GM19351 (cell line): ENCODE results near the gene ZMYND10.

Source experiments
- ATAC-seq: cut with Tn5 transposase; IDR thresholded peaks from one replicate; pipeline ENCODE4 v1.9.1; 2021; ENCODE audit warnings: mild to moderate bottlenecking, moderate library complexity; ENCODE audit not compliant: unreplicated experiment

The ZMYND10 gene

DNA sequence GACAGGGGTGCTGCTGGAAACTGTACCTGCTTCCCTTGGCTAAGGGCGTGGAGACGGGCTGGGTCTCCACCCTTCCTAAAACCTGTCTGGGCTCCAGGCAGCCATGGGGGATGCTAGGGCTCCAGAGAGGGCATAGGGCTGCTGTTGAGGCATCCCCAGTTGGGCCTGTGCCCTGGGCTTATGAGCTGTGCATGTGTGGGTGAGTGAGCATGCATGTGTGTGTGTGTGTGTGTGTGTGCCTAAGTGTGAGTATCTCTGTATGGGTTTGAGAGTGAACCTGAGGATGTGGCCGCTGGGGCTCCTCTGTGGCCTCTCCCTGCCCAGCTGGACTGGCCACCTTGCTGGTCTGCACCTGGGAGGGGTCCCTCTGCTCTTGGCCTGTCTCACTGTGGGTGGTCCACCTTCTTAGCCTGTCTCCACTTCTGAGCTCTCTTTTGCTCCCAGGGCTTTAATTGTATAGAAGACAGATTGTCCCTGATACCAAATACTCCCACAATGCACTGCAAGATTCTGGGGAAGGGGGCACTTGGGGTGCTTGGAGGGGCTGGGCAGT, 25.7 kb upstream of the ZMYND10 start:
- no peak for ATAC-seq

DNA sequence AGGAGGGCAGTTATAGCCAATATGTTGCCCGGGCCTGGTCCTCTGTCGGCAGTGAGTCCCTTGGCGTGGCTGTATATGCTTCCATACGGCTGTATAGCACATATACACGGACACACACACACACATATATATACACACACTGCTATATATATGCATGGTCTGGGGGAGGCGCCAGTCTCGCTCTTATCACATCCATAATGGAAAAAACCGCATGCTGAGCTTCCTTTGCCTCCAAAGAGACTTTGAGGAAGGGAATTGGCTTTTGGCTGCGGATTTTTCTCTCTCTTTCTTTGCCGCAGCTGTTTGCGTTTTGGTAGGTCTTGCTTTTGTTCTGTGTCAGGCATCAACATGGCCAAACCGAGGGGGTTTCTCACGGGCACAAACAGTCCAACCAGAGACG, 25.1 kb upstream of the ZMYND10 start:
- no peak for ATAC-seq

DNA sequence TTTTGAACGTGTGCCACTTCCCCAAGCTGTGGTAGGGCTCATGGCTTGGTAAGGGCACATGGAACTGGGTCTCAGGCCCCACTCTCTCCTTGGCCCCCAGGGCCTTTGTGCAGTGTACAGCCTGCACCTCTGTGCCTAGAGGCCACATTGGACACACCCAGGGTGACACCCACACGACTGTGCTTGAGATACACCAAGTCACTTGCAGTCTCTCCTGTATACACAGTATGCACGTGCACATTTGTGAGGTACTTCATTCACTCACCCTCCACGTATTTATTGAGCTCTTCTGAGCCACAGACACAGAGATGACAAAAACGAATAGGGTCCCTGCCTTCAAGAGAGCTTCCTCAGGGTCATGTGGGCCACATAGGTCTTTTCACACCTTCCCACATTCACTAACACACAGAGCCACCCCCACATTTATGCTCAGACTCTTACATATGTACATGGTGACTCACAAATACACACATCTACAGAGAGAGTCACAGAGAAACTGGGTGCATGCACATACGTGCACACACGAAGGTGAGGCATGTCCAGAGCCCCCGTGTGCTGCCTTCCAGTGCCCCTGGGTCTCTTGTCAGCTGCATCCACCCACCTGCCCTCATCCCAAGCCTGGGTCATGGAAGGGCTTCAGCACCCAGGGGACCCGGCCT, 23.6 kb upstream of the ZMYND10 start:
- no peak for ATAC-seq

GRCh38 chr3:50365842-50366220, 20.3 kb upstream of the ZMYND10 start:
- ATAC-seq: no peak

GRCh38 chr3:50365080-50365841, 19.7 kb upstream of the ZMYND10 start:
- ATAC-seq: peak; percentile 96

DNA sequence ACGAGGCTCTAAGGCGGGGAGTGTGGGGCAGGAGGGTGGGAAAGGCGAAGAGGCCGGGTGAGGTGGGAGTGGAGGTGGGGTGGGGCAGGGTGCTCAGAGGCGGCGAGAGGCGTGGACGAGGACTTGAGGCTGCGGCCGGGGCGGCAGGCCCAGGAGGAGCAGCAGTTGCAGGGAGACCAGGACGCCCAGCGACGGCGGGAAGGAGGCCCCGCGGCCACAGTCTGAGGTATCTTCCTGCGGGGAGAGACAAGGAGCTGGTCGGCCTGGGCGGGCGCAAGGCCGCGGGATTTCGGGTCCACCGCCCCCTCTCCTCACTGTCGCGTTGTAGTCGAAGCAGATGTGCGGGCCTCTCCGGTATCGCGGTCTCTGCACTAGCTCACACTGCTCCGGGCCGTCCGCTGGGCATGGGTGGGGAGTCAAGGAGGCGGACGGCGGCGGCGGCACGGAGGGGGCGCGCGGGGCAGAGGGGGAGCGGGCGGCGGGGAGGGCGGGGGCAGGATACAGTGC, 19.1 kb upstream of the ZMYND10 start:
- ATAC-seq: no peak

- ATAC-seq: no peak
These were observed 14.2 kb upstream of the ZMYND10 start for GRCh38 chr3:50359760-50360110.

DNA sequence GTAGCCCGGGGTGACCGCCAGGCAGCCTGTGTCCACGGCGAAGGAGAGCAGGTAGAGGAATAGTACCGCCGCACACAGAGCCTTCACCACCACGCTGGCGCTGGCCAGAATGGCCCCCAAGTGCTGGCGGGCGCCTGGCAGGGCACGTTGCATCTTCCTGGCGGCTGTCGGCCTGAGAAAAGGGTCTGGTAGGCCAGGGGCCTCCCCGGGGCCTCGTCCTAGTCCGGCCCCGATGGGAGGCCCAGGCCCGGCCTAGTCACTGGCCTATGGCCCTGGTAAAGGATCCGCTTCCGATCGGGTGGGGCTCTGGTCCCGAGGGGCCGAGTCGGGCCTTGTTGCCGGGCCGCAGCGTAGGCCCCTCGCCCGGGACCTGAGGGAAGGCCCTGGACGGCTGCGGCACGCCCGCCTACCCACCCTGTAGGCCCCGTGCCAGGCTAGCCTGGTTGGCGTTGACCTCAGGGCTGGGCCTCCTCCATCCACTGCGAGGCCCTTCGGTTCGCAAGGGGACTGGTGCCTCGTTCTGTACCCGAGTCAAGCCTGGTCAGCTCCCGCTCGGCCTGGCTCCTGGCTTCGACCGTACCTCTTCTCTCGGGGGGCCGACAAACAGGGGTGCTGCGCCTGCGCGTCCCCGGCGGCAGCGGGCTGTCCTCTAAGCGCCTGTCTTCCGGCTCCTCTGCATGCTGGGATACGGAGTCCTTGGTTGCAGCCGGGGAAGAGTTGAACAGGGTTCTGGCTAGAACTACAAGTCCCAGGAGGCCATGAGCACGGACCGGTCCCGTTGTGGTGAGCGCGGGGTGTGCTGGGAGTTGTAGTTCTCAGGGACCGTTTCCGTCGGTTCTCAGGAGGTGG, 13.6 kb upstream of the ZMYND10 start, which contains the start of gene TMEM115:
TMEM115 (minus strand) TSS at position 611 of the 849 bp plus-strand sequence; CDS start at position 153, 458 bp downstream.
- ATAC-seq: peak; percentile 99

GRCh38 chr3:50358355-50358910, 12.9 kb upstream of the ZMYND10 start:
- ATAC-seq: no peak

GRCh38 chr3:50357481-50357880, 11.9 kb upstream of the ZMYND10 start:
- ATAC-seq: no peak

GRCh38 chr3:50356553-50356952, 11.0 kb upstream of the ZMYND10 start:
- ATAC-seq: no peak

GRCh38 chr3:50355829-50356552, 10.5 kb upstream of the ZMYND10 start:
- ATAC-seq: no peak

DNA sequence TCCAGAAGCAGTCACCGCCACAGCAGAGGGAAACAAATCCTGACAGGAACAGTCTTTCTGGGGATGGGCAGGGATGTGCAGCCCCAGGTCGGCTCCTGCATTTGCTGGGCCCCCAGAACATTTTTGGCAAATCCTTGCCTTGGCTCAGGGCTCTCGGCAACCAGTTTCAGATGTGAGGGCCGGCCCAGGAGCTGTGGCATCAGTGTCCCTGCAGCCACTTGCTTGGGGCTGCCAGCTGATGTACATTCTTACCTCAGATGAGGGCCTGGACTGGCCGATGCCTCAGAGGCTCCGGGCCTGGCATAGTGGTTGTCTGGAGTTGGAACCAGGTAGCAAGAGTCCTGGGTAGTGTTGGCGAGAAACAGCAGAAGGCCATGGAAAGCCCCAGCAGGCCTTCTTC, 9.3 kb upstream of the ZMYND10 start:
- ATAC-seq: no peak

DNA sequence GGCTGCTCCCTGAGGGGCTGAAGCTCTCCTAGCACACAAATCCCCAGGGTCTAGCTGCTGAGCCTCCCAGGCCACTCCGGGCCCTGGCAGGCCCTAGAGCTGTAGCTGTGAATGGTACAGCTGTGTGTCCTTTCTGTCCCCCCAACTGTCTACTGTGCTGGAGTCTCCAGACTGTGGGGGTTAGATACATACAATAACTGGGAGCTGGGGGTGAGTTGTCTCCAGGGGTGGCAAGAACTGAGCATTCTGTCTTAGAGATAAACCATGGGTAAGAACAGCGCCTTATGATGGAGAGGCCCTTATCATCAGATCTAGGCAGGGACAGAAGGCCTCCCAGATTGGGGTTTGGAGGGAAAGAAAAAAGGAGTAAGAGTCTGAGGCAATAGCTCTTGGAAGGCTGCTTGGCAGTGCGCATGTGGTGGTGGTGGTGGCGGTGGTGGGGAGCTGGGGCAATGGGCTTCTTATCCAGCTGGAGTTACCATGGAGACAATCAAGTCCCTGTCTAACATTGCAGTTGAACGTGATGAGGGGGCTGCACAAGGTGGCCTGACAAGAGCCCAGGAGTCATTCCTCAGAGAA, 8.7 kb upstream of the ZMYND10 start:
- no peak for ATAC-seq

DNA sequence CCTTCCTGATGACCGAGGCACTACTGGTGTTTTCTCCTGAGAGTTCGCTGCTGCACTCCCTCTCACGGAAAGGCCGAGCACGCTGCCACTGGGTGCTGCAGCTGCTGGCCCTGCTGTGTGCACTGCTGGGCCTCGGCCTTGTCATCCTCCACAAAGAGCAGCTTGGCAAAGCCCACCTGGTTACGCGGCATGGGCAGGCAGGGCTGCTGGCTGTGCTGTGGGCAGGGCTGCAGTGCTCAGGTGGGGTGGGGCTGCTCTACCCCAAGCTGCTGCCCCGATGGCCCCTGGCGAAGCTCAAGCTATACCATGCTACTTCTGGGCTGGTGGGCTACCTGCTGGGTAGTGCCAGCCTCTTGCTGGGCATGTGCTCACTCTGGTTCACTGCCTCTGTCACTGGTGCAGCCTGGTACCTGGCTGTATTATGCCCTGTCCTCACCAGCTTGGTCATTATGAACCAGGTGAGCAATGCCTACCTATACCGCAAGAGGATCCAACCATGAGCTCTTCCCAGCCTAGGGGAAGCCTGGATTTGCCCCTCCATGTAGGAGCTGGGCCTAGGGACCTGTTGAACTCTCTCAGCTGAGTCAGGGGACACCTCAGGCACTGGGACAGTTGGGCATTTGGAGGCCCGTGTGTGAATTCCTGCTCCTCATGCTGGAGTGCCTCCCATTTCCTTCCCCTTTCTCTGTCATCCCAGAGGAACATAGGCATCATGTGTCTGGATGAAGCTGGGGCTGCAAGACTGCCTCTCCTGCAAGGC, 7.9 kb upstream of the ZMYND10 start:
- no peak for ATAC-seq

GRCh38 chr3:50352781-50353180, 7.2 kb upstream of the ZMYND10 start:
- ATAC-seq: no peak

DNA sequence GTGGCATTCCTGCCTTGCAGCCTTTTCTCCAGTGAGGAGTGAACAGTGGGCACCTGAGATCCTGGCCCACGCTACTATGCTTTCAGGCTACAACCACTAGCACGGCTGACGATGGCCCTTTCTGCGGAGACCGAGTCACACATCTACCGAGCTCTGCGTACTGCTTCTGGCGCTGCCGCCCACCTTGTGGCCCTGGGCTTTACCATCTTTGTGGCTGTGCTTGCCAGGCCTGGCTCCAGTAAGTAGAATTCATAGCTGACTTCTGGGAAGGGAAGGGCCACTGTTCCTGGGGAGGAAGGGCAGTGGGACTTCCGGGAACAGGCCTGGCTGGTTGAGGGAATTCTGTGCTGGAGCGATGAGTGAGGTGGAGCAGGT, 5.8 kb upstream of the ZMYND10 start:
- ATAC-seq: no peak

- ATAC-seq: peak; percentile 83
These were observed 5.2 kb upstream of the ZMYND10 start, which contains the start of the genes CYB561D2 and NPRL2 for GRCh38 chr3:50350527-50351322. CYB561D2 (plus strand) TSS chr3:50350862; CDS start chr3:50351434, 572 bp downstream. NPRL2 (minus strand) TSS chr3:50350775; CDS start chr3:50350652, 123 bp downstream.
